Liver (tissue), 3 donors: Measurements from ENCODE around the gene HAO1.

Experiments used
- ATF3 ChIP-seq: IDR thresholded peaks from 2 replicates; pipeline ENCODE4 v1.6.1; 2016; ENCODE audit warnings: antibody characterized with exemption
- CTCF ChIP-seq: fragments of 150-350 bp; IDR thresholded peaks from 2 replicates; pipeline ENCODE4 v1.5.1; 2017; ENCODE audit warnings: improper control_type of control experiment, low read depth, low read length; ENCODE audit not compliant: missing input control
- EGR1 ChIP-seq, 2 donors: IDR thresholded peaks; 2 replicates each; pipeline ENCODE4 v1.6.1; 2016 to 2018; ENCODE audit warnings: antibody characterized with exemption in 2 of 2, low read depth in 2 of 2
- GABPA ChIP-seq, 2 donors: IDR thresholded peaks in 1 of 2; conservative IDR thresholded peaks in 1 of 2; 2 replicates each; pipeline ENCODE4 v1.6.1; 2016; ENCODE audit warnings: antibody characterized with exemption in 2 of 2, mild to moderate bottlenecking in 1 of 2, moderate library complexity in 1 of 2
- HNF4A ChIP-seq, 2 donors: conservative IDR thresholded peaks; 2 replicates each; pipeline ENCODE4 v1.6.1; 2016; ENCODE audit warnings: antibody characterized with exemption in 2 of 2, mild to moderate bottlenecking in 2 of 2
- JUND ChIP-seq, 2 donors: IDR thresholded peaks; 2 replicates each; pipeline ENCODE4 v1.6.1; 2016; ENCODE audit warnings: antibody characterized with exemption in 2 of 2
- MAX ChIP-seq: IDR thresholded peaks from 2 replicates; pipeline ENCODE4 v1.6.1; 2016; ENCODE audit warnings: antibody characterized with exemption
- REST ChIP-seq: IDR thresholded peaks from 2 replicates; pipeline ENCODE4 v1.6.1; 2016; ENCODE audit warnings: antibody characterized with exemption, mild to moderate bottlenecking
- TAF1 ChIP-seq: conservative IDR thresholded peaks from 2 replicates; pipeline ENCODE4 v1.6.1; 2016; ENCODE audit warnings: antibody characterized with exemption, mild to moderate bottlenecking
- YY1 ChIP-seq: IDR thresholded peaks from 2 replicates; pipeline ENCODE4 v1.6.1; 2016; ENCODE audit warnings: antibody characterized with exemption, mild to moderate bottlenecking
- donor health status: healthy.
- donor health status: healthy.

GRCh38 chr20:7908905-7909304, 31.4 kb downstream of the HAO1 start:
- TF ChIP-seq ATF3 (no peak), CTCF (no peak), TAF1 (no peak), YY1 (no peak), GABPA (IDR thresholded peaks at IDR 0.05 in 1 of 2, conservative IDR thresholded peaks at IDR 0.05 in 1 of 2) (no peak), MAX (no peak), REST (no peak), EGR1 (IDR thresholded peaks at IDR 0.05; ENCODE audit: low read depth in 2 of 2) (no peak), JUND (IDR thresholded peaks at IDR 0.05) (no peak), HNF4A (conservative IDR thresholded peaks at IDR 0.05) (no peak)
